ENCODE results near the gene KLRF2.
A peak's percentile ranks its signal among the peaks of the same experiment; 100 is the strongest.
"Not testable (repeated sequence)": the region's sequence is repeated elsewhere in the genome, so short reads cannot be mapped to it uniquely, and the experiment has no call there.

KLRF2 gene

DNA sequence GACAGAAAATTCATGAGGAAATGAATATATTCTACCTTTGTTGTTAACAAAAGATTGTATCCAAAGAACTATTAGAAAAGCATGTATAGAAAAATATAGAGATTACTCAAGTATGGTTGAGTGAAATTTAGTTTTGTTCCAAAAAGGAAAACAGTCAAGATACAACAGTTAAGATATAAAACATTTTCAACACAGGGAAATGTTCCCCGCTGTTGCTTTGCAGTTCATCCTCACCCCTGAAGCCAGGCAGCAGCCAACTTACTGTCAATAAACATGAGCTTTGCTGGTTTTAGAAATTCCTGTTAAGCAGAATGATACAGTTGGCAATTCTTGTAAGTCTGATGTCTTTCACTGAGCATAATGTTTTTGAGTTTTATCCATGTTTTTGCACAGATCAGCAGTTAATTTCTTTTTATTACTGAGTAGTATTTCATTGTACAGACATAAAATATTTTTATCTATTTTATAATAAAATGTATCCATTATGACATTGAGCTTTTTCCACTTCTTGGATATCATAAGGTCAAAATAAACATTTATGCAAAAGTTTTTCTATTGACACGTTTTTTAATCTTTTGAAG lies 10.9 kb upstream of the KLRF2 start:
- TF ChIP-seq EZH2phosphoT487 (conservative IDR thresholded peaks at IDR 0.05; ENCODE audit: low read length) = no peak
- TF ChIP-seq, protein P1, sequence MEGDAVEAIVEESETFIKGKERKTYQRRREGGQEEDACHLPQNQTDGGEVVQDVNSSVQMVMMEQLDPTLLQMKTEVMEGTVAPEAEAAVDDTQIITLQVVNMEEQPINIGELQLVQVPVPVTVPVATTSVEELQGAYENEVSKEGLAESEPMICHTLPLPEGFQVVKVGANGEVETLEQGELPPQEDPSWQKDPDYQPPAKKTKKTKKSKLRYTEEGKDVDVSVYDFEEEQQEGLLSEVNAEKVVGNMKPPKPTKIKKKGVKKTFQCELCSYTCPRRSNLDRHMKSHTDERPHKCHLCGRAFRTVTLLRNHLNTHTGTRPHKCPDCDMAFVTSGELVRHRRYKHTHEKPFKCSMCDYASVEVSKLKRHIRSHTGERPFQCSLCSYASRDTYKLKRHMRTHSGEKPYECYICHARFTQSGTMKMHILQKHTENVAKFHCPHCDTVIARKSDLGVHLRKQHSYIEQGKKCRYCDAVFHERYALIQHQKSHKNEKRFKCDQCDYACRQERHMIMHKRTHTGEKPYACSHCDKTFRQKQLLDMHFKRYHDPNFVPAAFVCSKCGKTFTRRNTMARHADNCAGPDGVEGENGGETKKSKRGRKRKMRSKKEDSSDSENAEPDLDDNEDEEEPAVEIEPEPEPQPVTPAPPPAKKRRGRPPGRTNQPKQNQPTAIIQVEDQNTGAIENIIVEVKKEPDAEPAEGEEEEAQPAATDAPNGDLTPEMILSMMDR (IDR thresholded peaks at IDR 0.05; ENCODE audit: insufficient read depth, low read length, poor library complexity, severe bottlenecking) = no peak
- Histone ChIP-seq H3K27ac (ENCODE audit: low read depth, low read length) (no peak overlapping the region), H3K4me3 (ENCODE audit: insufficient read depth, low read length, poor library complexity, severe bottlenecking) (no peak overlapping the region), H3K36me3 (ENCODE audit: low read length) (no peaks in the 10 kb centered on the region), H2AFZ (ENCODE audit: low read depth, low read length, severe bottlenecking) (no peak overlapping the region), H3K9ac (ENCODE audit: low read length) (no peak overlapping the region), H3K27me3 (ENCODE audit: low read length) (no peaks in the 10 kb centered on the region), H4K20me1 (ENCODE audit: low read depth, low read length) (no peaks in the 10 kb centered on the region), H3K4me2 (ENCODE audit: low read depth, low read length, poor library complexity, severe bottlenecking) (peak overlapping the region; percentile 70), H3K9me2 (replicated peaks; ENCODE audit: insufficient read depth, low read length) (no peaks in the 10 kb centered on the region), H3K9me3 (ENCODE audit: insufficient read depth, low read length) (no peaks in the 10 kb centered on the region), H3F3A (ENCODE audit: insufficient read depth) (no peaks in the 10 kb centered on the region), H3K79me2 (ENCODE audit: insufficient read depth, low read length) (no peaks in the 10 kb centered on the region)

DNA sequence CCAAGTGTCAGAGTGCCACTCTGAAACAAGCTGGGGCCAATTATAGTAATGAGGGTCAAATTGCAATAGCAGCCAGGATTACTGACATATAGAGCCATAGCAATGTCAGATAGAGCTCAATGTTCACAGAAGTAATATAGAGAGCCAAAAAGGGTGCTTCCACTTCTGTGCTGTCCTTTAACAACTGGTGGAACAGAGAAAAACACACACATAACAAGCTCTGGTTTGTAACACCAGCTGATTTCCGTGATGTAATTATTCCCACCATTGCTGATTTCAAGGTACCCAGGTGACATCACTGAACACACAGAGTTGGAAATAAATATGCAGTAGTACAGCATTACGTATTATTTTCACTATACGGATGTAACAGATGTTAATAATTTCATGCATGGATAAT lies 9.1 kb upstream of the KLRF2 start:
- Histone ChIP-seq H2AFZ (ENCODE audit: low read depth, low read length, severe bottlenecking) (no peak overlapping the region), H3K9me3 (ENCODE audit: insufficient read depth, low read length) (no peaks in the 10 kb centered on the region), H3F3A (ENCODE audit: insufficient read depth) (no peaks in the 10 kb centered on the region), H3K79me2 (ENCODE audit: insufficient read depth, low read length) (no peaks in the 10 kb centered on the region), H3K27ac (ENCODE audit: low read depth, low read length) (no peak overlapping the region), H3K27me3 (ENCODE audit: low read length) (no peaks in the 10 kb centered on the region), H3K9me2 (replicated peaks; ENCODE audit: insufficient read depth, low read length) (no peaks in the 10 kb centered on the region), H3K4me3 (ENCODE audit: insufficient read depth, low read length, poor library complexity, severe bottlenecking) (no peak overlapping the region), H4K20me1 (ENCODE audit: low read depth, low read length) (no peaks in the 10 kb centered on the region), H3K36me3 (ENCODE audit: low read length) (no peaks in the 10 kb centered on the region), H3K9ac (ENCODE audit: low read length) (no peak overlapping the region), H3K4me2 (ENCODE audit: low read depth, low read length, poor library complexity, severe bottlenecking) (no peak overlapping the region)
- TF ChIP-seq, protein P1 (IDR thresholded peaks at IDR 0.05; ENCODE audit: insufficient read depth, low read length, poor library complexity, severe bottlenecking) = no peak
- no peak for TF ChIP-seq EZH2phosphoT487 (conservative IDR thresholded peaks at IDR 0.05; ENCODE audit: low read length)

GRCh38 chr12:9872742-9873141 lies 8.5 kb upstream of the KLRF2 start:
- Histone ChIP-seq H3K4me3 (ENCODE audit: insufficient read depth, low read length, poor library complexity, severe bottlenecking) (no peak overlapping the region), H3K4me2 (ENCODE audit: low read depth, low read length, poor library complexity, severe bottlenecking) (no peak overlapping the region), H3K9me2 (replicated peaks; ENCODE audit: insufficient read depth, low read length) (no peaks in the 10 kb centered on the region), H3K79me2 (ENCODE audit: insufficient read depth, low read length) (no peaks in the 10 kb centered on the region), H4K20me1 (ENCODE audit: low read depth, low read length) (no peaks in the 10 kb centered on the region), H3K9me3 (ENCODE audit: insufficient read depth, low read length) (no peaks in the 10 kb centered on the region), H3F3A (ENCODE audit: insufficient read depth) (no peaks in the 10 kb centered on the region), H3K36me3 (ENCODE audit: low read length) (no peaks in the 10 kb centered on the region), H2AFZ (ENCODE audit: low read depth, low read length, severe bottlenecking) (no peak overlapping the region), H3K27ac (ENCODE audit: low read depth, low read length) (no peak overlapping the region), H3K9ac (ENCODE audit: low read length) (no peak overlapping the region), H3K27me3 (ENCODE audit: low read length) (no peaks in the 10 kb centered on the region)
- no peak for TF ChIP-seq EZH2phosphoT487 (conservative IDR thresholded peaks at IDR 0.05; ENCODE audit: low read length)
- TF ChIP-seq, protein P1 (IDR thresholded peaks at IDR 0.05; ENCODE audit: insufficient read depth, low read length, poor library complexity, severe bottlenecking) = no peak

DNA sequence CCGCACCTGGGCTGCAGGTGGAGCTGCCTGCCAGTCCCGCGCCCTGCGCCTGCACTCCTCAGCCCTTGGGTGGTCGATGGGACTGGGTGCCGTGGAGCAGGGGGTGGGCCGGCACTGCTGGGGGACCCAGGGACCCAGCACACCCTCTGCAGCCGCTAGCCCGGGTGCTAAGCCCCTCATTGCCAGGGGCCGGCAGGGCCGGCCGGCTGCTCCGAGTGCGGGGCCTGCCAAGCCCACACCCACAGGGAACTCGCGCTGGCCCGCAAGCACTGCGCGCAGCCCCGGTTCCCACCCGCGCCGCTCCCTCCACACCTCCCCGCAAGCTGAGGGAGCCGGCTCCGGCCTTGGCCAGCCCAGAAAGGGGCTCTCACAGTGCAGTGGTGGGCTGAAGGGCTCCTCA lies 5.2 kb upstream of the KLRF2 start:
- not testable (repeated sequence) for H3K4me2 ChIP-seq (ENCODE audit: low read depth, low read length, poor library complexity, severe bottlenecking); H3K36me3 ChIP-seq (ENCODE audit: low read length); H2AFZ ChIP-seq (ENCODE audit: low read depth, low read length, severe bottlenecking); H3K9ac ChIP-seq (ENCODE audit: low read length); H3K79me2 ChIP-seq (ENCODE audit: insufficient read depth, low read length); H3K4me3 ChIP-seq (ENCODE audit: insufficient read depth, low read length, poor library complexity, severe bottlenecking); H3K27me3 ChIP-seq (ENCODE audit: low read length); H3K9me3 ChIP-seq (ENCODE audit: insufficient read depth, low read length); H4K20me1 ChIP-seq (ENCODE audit: low read depth, low read length); H3K9me2 ChIP-seq (replicated peaks; ENCODE audit: insufficient read depth, low read length); H3F3A ChIP-seq (ENCODE audit: insufficient read depth); H3K27ac ChIP-seq (ENCODE audit: low read depth, low read length)
